Measurements from ENCODE around the gene CASQ2.
A peak's percentile ranks its signal among the peaks of the same experiment; 100 is the strongest.

The CASQ2 gene

GRCh38 chr1:115768549-115768948, at the start of gene CASQ2:
CASQ2 (minus strand) TSS chr1:115768714; CDS start chr1:115768541, 173 bp downstream.
- Histone ChIP-seq H3K4me3 (ENCODE audit: low read length in 2 of 2) (peak within 1 kb of the TSS in 1 of 2 donors; percentile 66), H3K9ac (ENCODE audit: low read length in 2 of 2) (peak within 1 kb of the TSS; percentile 29 to 35), H3K27ac (ENCODE audit: low read length) (peak within 1 kb of the TSS; percentile 53), H3K4me1 (ENCODE audit: control insufficient read depth, insufficient read depth, low read length) (peaks cover 10% of the 10 kb centered on the region), H3K36me3 (ENCODE audit: control insufficient read depth in 2 of 2, insufficient read depth in 2 of 2, low read length in 2 of 2) (no peaks in the 10 kb centered on the region), H3K9me3 (ENCODE audit: control insufficient read depth in 2 of 2, low read length in 2 of 2) (no peaks in the 10 kb centered on the region), H3K27me3 (ENCODE audit: control insufficient read depth in 1 of 2, insufficient read depth in 2 of 2, low read length in 2 of 2) (no peaks in the 10 kb centered on the region)

- no peaks in the 10 kb centered on the region for H3K4me1 ChIP-seq (ENCODE audit: control insufficient read depth, insufficient read depth, low read length)
- no peaks in the 10 kb centered on the region for H3K27me3 ChIP-seq (ENCODE audit: control insufficient read depth in 1 of 2, insufficient read depth in 2 of 2, low read length in 2 of 2)
- no peak overlapping the region for H3K9ac ChIP-seq (ENCODE audit: low read length in 2 of 2)
- no peaks in the 10 kb centered on the region for H3K36me3 ChIP-seq (ENCODE audit: control insufficient read depth in 2 of 2, insufficient read depth in 2 of 2, low read length in 2 of 2)
- H3K9me3 ChIP-seq (ENCODE audit: control insufficient read depth in 2 of 2, low read length in 2 of 2): no peaks in the 10 kb centered on the region
- H3K4me3 ChIP-seq (ENCODE audit: low read length in 2 of 2): no peak overlapping the region
- no peak overlapping the region for H3K27ac ChIP-seq (ENCODE audit: low read length)
These were observed 47.2 kb upstream of the CASQ2 start for GRCh38 chr1:115815694-115816093.

GRCh38 chr1:115814685-115815398, 46.3 kb upstream of the CASQ2 start:
- Histone ChIP-seq H3K27ac (ENCODE audit: low read length) (no peak overlapping the region), H3K4me1 (ENCODE audit: control insufficient read depth, insufficient read depth, low read length) (no peaks in the 10 kb centered on the region), H3K36me3 (ENCODE audit: control insufficient read depth in 2 of 2, insufficient read depth in 2 of 2, low read length in 2 of 2) (no peaks in the 10 kb centered on the region), H3K4me3 (ENCODE audit: low read length in 2 of 2) (no peak overlapping the region), H3K9me3 (ENCODE audit: control insufficient read depth in 2 of 2, low read length in 2 of 2) (no peaks in the 10 kb centered on the region), H3K9ac (ENCODE audit: low read length in 2 of 2) (no peak overlapping the region), H3K27me3 (ENCODE audit: control insufficient read depth in 1 of 2, insufficient read depth in 2 of 2, low read length in 2 of 2) (no peaks in the 10 kb centered on the region)

GRCh38 chr1:115813727-115814126, 45.2 kb upstream of the CASQ2 start:
- H3K4me3 ChIP-seq (ENCODE audit: low read length in 2 of 2): no peak overlapping the region
- H3K9ac ChIP-seq (ENCODE audit: low read length in 2 of 2): no peak overlapping the region
- no peaks in the 10 kb centered on the region for H3K27me3 ChIP-seq (ENCODE audit: control insufficient read depth in 1 of 2, insufficient read depth in 2 of 2, low read length in 2 of 2)
- H3K27ac ChIP-seq (ENCODE audit: low read length): no peak overlapping the region
- no peaks in the 10 kb centered on the region for H3K4me1 ChIP-seq (ENCODE audit: control insufficient read depth, insufficient read depth, low read length)
- H3K36me3 ChIP-seq (ENCODE audit: control insufficient read depth in 2 of 2, insufficient read depth in 2 of 2, low read length in 2 of 2): no peaks in the 10 kb centered on the region
- no peaks in the 10 kb centered on the region for H3K9me3 ChIP-seq (ENCODE audit: control insufficient read depth in 2 of 2, low read length in 2 of 2)

- H3K4me1 ChIP-seq (ENCODE audit: control insufficient read depth, insufficient read depth, low read length): no peaks in the 10 kb centered on the region
- H3K27me3 ChIP-seq (ENCODE audit: control insufficient read depth in 1 of 2, insufficient read depth in 2 of 2, low read length in 2 of 2): no peaks in the 10 kb centered on the region
- no peaks in the 10 kb centered on the region for H3K9me3 ChIP-seq (ENCODE audit: control insufficient read depth in 2 of 2, low read length in 2 of 2)
- H3K27ac ChIP-seq (ENCODE audit: low read length): no peak overlapping the region
- H3K36me3 ChIP-seq (ENCODE audit: control insufficient read depth in 2 of 2, insufficient read depth in 2 of 2, low read length in 2 of 2): no peaks in the 10 kb centered on the region
- H3K4me3 ChIP-seq (ENCODE audit: low read length in 2 of 2): no peak overlapping the region
- H3K9ac ChIP-seq (ENCODE audit: low read length in 2 of 2): no peak overlapping the region
These were observed 42.8 kb upstream of the CASQ2 start for GRCh38 chr1:115811140-115811828.

GRCh38 chr1:115810609-115811008, 42.1 kb upstream of the CASQ2 start:
- no peak overlapping the region for H3K4me3 ChIP-seq (ENCODE audit: low read length in 2 of 2)
- H3K4me1 ChIP-seq (ENCODE audit: control insufficient read depth, insufficient read depth, low read length): no peaks in the 10 kb centered on the region
- no peaks in the 10 kb centered on the region for H3K27me3 ChIP-seq (ENCODE audit: control insufficient read depth in 1 of 2, insufficient read depth in 2 of 2, low read length in 2 of 2)

GRCh38 chr1:115809847-115810246, 41.3 kb upstream of the CASQ2 start:
- Histone ChIP-seq H3K9ac (ENCODE audit: low read length in 2 of 2) (no peak overlapping the region), H3K27me3 (ENCODE audit: control insufficient read depth in 1 of 2, insufficient read depth in 2 of 2, low read length in 2 of 2) (no peaks in the 10 kb centered on the region), H3K36me3 (ENCODE audit: control insufficient read depth in 2 of 2, insufficient read depth in 2 of 2, low read length in 2 of 2) (no peaks in the 10 kb centered on the region), H3K4me3 (ENCODE audit: low read length in 2 of 2) (no peak overlapping the region), H3K9me3 (ENCODE audit: control insufficient read depth in 2 of 2, low read length in 2 of 2) (no peaks in the 10 kb centered on the region), H3K27ac (ENCODE audit: low read length) (no peak overlapping the region), H3K4me1 (ENCODE audit: control insufficient read depth, insufficient read depth, low read length) (no peaks in the 10 kb centered on the region)

More at GRCh38 chr1:115810609-115811008, 42.1 kb upstream of the CASQ2 start:
- H3K27ac ChIP-seq (ENCODE audit: low read length): no peak overlapping the region
- H3K36me3 ChIP-seq (ENCODE audit: control insufficient read depth in 2 of 2, insufficient read depth in 2 of 2, low read length in 2 of 2): no peaks in the 10 kb centered on the region
- H3K9me3 ChIP-seq (ENCODE audit: control insufficient read depth in 2 of 2, low read length in 2 of 2): no peaks in the 10 kb centered on the region
- no peak overlapping the region for H3K9ac ChIP-seq (ENCODE audit: low read length in 2 of 2)

- Histone ChIP-seq H3K27ac (ENCODE audit: low read length) (no peak overlapping the region), H3K9ac (ENCODE audit: low read length in 2 of 2) (no peak overlapping the region), H3K4me1 (ENCODE audit: control insufficient read depth, insufficient read depth, low read length) (no peaks in the 10 kb centered on the region), H3K27me3 (ENCODE audit: control insufficient read depth in 1 of 2, insufficient read depth in 2 of 2, low read length in 2 of 2) (no peaks in the 10 kb centered on the region), H3K4me3 (ENCODE audit: low read length in 2 of 2) (no peak overlapping the region), H3K9me3 (ENCODE audit: control insufficient read depth in 2 of 2, low read length in 2 of 2) (no peaks in the 10 kb centered on the region), H3K36me3 (ENCODE audit: control insufficient read depth in 2 of 2, insufficient read depth in 2 of 2, low read length in 2 of 2) (no peaks in the 10 kb centered on the region)
These were observed 40.6 kb upstream of the CASQ2 start for GRCh38 chr1:115809076-115809475.

- Histone ChIP-seq H3K4me3 (ENCODE audit: low read length in 2 of 2) (no peak overlapping the region), H3K36me3 (ENCODE audit: control insufficient read depth in 2 of 2, insufficient read depth in 2 of 2, low read length in 2 of 2) (no peaks in the 10 kb centered on the region), H3K9me3 (ENCODE audit: control insufficient read depth in 2 of 2, low read length in 2 of 2) (no peaks in the 10 kb centered on the region), H3K27ac (ENCODE audit: low read length) (no peak overlapping the region), H3K9ac (ENCODE audit: low read length in 2 of 2) (no peak overlapping the region), H3K27me3 (ENCODE audit: control insufficient read depth in 1 of 2, insufficient read depth in 2 of 2, low read length in 2 of 2) (no peaks in the 10 kb centered on the region), H3K4me1 (ENCODE audit: control insufficient read depth, insufficient read depth, low read length) (no peaks in the 10 kb centered on the region)
These were observed 39.2 kb upstream of the CASQ2 start for GRCh38 chr1:115807723-115808122.

- Histone ChIP-seq H3K4me1 (ENCODE audit: control insufficient read depth, insufficient read depth, low read length) (no peaks in the 10 kb centered on the region), H3K9me3 (ENCODE audit: control insufficient read depth in 2 of 2, low read length in 2 of 2) (no peaks in the 10 kb centered on the region), H3K4me3 (ENCODE audit: low read length in 2 of 2) (no peak overlapping the region), H3K27me3 (ENCODE audit: control insufficient read depth in 1 of 2, insufficient read depth in 2 of 2, low read length in 2 of 2) (no peaks in the 10 kb centered on the region), H3K9ac (ENCODE audit: low read length in 2 of 2) (no peak overlapping the region), H3K36me3 (ENCODE audit: control insufficient read depth in 2 of 2, insufficient read depth in 2 of 2, low read length in 2 of 2) (no peaks in the 10 kb centered on the region), H3K27ac (ENCODE audit: low read length) (no peak overlapping the region)
These were observed 37.1 kb upstream of the CASQ2 start for GRCh38 chr1:115805597-115805996.

GRCh38 chr1:115802416-115802815, 33.9 kb upstream of the CASQ2 start:
- Histone ChIP-seq H3K4me3 (ENCODE audit: low read length in 2 of 2) (no peak overlapping the region), H3K9me3 (ENCODE audit: control insufficient read depth in 2 of 2, low read length in 2 of 2) (no peaks in the 10 kb centered on the region), H3K9ac (ENCODE audit: low read length in 2 of 2) (no peak overlapping the region), H3K27me3 (ENCODE audit: control insufficient read depth in 1 of 2, insufficient read depth in 2 of 2, low read length in 2 of 2) (no peaks in the 10 kb centered on the region), H3K27ac (ENCODE audit: low read length) (no peak overlapping the region), H3K36me3 (ENCODE audit: control insufficient read depth in 2 of 2, insufficient read depth in 2 of 2, low read length in 2 of 2) (no peaks in the 10 kb centered on the region), H3K4me1 (ENCODE audit: control insufficient read depth, insufficient read depth, low read length) (no peaks in the 10 kb centered on the region)
